Nephron progenitor cell (in vitro differentiated cells): ENCODE results near the gene RAB40C.

Experiments
- DNase-seq: peaks from one replicate; pipeline ENCODE4 v3.0.0; 2021
- H3K27ac Mint-ChIP-seq: 2 replicates; pipeline ENCODE4 v1.8.0; 2021; ENCODE audit warnings: mild to moderate bottlenecking, moderate library complexity, mixed read lengths
- H3K27me3 Mint-ChIP-seq: 2 replicates; pipeline ENCODE4 v1.8.0; 2021; ENCODE audit warnings: mild to moderate bottlenecking, low read depth, mixed read lengths; ENCODE audit not compliant: poor library complexity
- H3K36me3 Mint-ChIP-seq: 2 replicates; pipeline ENCODE4 v1.8.0; 2021; ENCODE audit warnings: low read depth, mixed read lengths
- H3K4me1 Mint-ChIP-seq: 2 replicates; pipeline ENCODE4 v1.8.0; 2021; ENCODE audit warnings: mixed read lengths
- H3K4me3 Mint-ChIP-seq: 2 replicates; pipeline ENCODE4 v1.8.0; 2021; ENCODE audit warnings: mild to moderate bottlenecking, moderate library complexity, mixed read lengths
- H3K9me3 Mint-ChIP-seq: 2 replicates; pipeline ENCODE4 v1.8.0; 2021; ENCODE audit warnings: mild to moderate bottlenecking, moderate library complexity, mixed read lengths
- TF ChIP-seq, protein P1 (sequence below): fragments of 200-600 bp; sonication (generic); IDR thresholded peaks from 2 replicates; pipeline ENCODE4 v1.5.0; 2021; ENCODE audit warnings: antibody characterized with exemption

The RAB40C gene

DNA sequence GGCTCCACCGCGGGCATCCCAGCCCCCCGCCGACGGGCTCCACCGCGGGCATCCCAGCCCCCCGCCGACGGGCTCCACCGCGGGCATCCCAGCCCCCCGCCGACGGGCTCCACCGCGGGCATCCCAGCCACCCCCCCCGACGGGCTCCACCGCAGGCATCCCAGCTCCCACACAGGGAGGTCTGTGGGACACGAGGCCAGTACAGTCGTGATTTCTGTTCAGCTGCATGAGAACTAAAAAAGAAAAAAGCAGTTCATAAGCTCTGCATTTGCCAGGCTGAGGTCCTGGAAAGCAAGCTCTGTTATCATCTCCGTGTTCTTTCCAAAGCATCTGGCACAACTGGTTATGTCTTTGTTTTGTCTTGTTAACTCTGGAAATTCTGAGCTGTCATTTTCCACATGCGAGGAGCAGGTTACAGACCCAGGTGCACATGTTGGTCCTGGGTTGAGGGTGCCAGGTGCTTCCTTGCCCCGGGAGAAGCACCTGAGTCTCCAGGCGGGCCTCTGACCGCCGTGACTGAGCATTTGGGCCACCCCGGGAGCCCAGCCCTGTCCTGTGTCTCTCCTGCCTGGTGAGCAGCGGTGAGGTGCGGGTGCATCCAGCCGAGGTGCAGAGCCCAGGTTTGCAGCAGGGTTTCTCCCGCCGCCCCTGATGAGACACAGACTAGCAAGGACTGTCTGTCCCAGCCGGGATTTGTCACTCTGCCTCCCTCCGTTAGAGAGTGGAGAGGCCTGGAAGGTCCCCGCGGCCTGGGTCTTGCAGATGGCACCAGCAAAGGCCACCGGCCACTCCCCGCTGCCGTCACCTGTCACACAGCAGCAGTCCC, 31.0 kb downstream of the RAB40C start:
- H3K27me3 Mint-ChIP-seq = no peaks in the 10 kb centered on the region
- DNase-seq = no peak
- peak overlapping the region; percentile 98 for H3K27ac Mint-ChIP-seq
- H3K4me3 Mint-ChIP-seq = no peak overlapping the region
- H3K9me3 Mint-ChIP-seq = no peaks in the 10 kb centered on the region
- H3K36me3 Mint-ChIP-seq = no peaks in the 10 kb centered on the region
- H3K4me1 Mint-ChIP-seq = peaks cover 44% of the 10 kb centered on the region
- TF ChIP-seq, protein P1, sequence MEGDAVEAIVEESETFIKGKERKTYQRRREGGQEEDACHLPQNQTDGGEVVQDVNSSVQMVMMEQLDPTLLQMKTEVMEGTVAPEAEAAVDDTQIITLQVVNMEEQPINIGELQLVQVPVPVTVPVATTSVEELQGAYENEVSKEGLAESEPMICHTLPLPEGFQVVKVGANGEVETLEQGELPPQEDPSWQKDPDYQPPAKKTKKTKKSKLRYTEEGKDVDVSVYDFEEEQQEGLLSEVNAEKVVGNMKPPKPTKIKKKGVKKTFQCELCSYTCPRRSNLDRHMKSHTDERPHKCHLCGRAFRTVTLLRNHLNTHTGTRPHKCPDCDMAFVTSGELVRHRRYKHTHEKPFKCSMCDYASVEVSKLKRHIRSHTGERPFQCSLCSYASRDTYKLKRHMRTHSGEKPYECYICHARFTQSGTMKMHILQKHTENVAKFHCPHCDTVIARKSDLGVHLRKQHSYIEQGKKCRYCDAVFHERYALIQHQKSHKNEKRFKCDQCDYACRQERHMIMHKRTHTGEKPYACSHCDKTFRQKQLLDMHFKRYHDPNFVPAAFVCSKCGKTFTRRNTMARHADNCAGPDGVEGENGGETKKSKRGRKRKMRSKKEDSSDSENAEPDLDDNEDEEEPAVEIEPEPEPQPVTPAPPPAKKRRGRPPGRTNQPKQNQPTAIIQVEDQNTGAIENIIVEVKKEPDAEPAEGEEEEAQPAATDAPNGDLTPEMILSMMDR = no peak

DNA sequence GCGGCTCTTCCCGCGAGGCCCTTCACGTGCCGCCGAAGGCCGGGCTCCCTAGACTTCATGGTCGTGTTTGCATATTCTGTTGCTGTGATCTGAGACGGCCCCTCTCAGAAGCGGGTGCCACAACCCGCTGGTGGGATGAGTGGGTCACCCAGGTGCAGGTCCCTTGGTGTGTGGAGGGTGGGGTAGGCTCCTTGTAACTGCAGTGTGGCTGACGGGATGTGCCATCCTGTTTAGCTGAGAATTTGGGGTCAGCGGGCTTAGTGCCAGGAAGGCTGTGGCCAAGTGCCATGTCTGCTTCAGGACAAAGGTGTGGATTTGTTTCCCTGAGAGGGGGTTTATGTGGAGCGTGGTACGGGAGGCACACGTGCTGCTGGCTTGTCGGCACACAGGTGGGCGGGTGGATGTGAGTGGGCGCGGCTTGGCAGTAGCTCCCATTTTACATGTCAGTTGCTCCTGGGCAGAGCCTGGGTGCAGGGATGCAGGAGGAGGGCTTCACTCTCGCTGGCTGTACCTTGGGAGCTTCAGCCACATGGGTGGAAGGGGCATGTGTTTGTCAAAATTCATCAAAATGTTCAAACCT, 31.8 kb downstream of the RAB40C start:
- Mint-ChIP-seq H3K36me3 (peaks cover 3% of the 10 kb centered on the region), H3K27ac (peak overlapping the region; percentile 98), H3K4me1 (peaks cover 48% of the 10 kb centered on the region), H3K27me3 (peaks cover 2% of the 10 kb centered on the region), H3K4me3 (peak overlapping the region; percentile 22), H3K9me3 (no peaks in the 10 kb centered on the region)
- DNase-seq = no peak
- TF ChIP-seq, protein P1 = no peak

DNA sequence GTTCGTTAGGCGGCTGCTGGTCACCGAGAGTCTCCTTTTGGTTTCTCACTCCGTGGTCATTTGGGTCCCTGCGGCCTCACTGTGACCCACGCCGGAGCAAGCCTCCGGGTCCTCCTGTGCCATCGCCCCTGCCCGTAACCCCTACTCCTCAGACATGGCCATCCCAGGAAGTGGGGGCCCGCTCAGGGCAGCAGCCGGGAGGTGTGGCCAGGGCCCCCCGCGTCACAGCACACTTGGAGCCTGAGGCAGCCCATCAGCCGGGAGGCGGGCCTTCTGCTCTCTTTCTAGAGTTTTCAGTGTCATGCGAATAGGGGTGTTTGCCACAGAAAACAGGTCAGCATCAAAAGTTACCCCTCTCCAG, 33.0 kb downstream of the RAB40C start:
- Mint-ChIP-seq H3K9me3 (no peaks in the 10 kb centered on the region), H3K27me3 (peaks cover 3% of the 10 kb centered on the region), H3K4me1 (peaks cover 59% of the 10 kb centered on the region), H3K36me3 (peaks cover 6% of the 10 kb centered on the region), H3K27ac (no peak overlapping the region), H3K4me3 (no peak overlapping the region)
- no peak for DNase-seq
- TF ChIP-seq, protein P1 = no peak

DNA sequence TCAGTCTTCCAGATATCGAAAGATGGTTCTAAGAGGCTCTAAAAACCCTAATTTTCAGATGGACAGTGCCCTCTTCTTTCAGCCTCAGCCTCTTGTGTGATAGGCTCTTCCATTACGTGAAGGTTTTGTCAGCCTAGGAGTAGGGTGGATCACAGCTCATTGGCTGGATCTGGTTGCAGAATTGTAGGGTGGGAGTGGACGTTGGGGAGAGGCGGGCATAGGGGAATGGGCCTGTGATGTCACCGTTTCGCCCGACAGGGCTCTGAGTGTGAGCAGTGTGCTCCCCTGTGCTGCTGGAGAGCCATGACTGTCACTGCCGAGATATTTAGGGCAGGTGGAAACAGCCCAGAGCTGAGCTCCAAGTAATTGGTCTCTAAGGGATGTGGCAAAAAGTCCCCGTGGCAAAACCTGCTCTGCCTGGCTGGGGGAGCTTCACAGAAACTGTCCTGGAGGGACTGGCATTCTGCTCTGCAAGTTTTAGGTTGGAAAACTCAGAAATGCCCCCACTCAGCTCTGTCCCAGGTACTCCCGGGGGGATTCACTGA, 34.7 kb downstream of the RAB40C start:
- H3K9me3 Mint-ChIP-seq = no peaks in the 10 kb centered on the region
- H3K27me3 Mint-ChIP-seq = peaks cover 3% of the 10 kb centered on the region
- peaks cover 11% of the 10 kb centered on the region for H3K36me3 Mint-ChIP-seq
- TF ChIP-seq, protein P1 = no peak
- H3K4me1 Mint-ChIP-seq = peaks cover 76% of the 10 kb centered on the region
- no peak for DNase-seq
- H3K4me3 Mint-ChIP-seq = peak overlapping the region; percentile 57
- peak overlapping the region; percentile 98 for H3K27ac Mint-ChIP-seq

DNA sequence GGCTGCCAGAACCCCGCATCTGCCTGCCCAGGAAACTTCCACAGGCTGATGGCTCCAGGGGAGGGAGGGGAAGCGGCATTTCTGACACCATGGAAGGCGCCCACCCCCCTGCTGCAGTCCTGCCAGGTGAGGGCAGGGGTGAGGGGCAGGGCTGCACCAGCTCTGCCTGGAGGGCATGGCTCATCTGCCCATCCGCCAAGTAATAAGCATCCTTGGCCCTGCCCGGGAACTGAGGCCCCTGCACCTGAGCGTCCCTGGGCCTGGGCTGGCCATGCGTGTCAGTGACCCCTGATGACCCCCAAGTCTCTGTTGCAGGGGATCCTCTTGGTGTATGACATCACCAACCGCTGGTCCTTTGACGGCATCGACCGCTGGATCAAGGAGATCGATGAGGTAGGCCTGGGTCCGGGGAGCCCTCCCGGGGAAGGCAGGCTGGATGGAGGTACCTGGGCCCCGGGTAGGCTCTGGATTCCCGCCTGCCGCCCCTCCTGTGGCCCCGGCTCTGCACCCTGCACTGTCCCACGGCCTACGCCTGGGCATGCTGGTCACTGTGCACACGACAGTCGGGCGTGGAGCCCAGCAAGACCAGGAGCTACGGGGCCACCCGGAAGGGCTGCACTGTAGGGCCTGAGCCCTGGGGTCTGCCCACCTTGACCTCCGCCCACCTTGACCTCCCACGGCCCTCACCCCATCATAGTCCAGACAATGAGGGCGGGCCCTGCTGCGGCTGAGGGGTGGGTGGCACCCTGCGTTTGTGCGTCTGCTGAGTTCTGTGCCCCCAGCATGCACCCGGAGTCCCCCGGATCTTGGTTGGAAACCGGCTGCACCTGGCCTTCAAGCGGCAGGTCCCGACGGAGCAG, 35.5 kb downstream of the RAB40C start:
- no peak overlapping the region for H3K27ac Mint-ChIP-seq
- H3K27me3 Mint-ChIP-seq = peaks cover 3% of the 10 kb centered on the region

More for the DNA sequence above, 35.5 kb downstream of the RAB40C start:
- Mint-ChIP-seq H3K9me3 (no peaks in the 10 kb centered on the region), H3K4me3 (no peak overlapping the region), H3K36me3 (peaks cover 11% of the 10 kb centered on the region), H3K4me1 (peaks cover 81% of the 10 kb centered on the region)
- DNase-seq = no peak
- TF ChIP-seq, protein P1 = no peak
